GM12875 (cell line): Measurements from ENCODE around the gene AKT1S1.

Experiments used
- H3K4me3 ChIP-seq: one replicate; pipeline ENCODE4 v1.5.1; 2011; ENCODE audit warnings: low read depth, low read length, control low read depth
- TF ChIP-seq, protein P1 (sequence below): IDR thresholded peaks from 2 replicates; pipeline ENCODE4 v1.5.1; 2011; ENCODE audit warnings: low read depth, mild to moderate bottlenecking, control low read depth, inconsistent platforms, low read length, moderate library complexity, borderline replicate concordance; ENCODE audit not compliant: insufficient read depth

Gene AKT1S1

DNA sequence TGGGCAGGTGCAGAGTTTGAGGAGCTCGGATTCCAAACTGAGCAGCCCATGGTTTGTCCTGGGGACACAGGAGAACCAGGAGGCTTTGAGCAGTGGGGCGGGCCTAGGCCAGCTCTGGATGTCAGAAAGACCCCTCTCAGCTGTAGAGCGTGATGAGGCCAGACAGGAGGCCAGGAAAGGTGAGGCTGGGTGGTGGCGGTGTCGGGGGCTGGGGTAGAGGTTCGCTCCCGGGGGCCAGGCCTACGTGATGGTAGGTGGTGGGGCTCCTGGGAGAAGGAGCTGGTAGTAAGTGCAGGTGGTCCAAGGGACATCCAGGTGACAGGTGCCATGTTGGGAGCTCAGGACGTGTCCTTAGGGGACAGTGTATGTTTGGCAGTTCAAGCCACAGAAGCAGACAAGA lies 39.7 kb downstream of the AKT1S1 start:
- TF ChIP-seq, protein P1, sequence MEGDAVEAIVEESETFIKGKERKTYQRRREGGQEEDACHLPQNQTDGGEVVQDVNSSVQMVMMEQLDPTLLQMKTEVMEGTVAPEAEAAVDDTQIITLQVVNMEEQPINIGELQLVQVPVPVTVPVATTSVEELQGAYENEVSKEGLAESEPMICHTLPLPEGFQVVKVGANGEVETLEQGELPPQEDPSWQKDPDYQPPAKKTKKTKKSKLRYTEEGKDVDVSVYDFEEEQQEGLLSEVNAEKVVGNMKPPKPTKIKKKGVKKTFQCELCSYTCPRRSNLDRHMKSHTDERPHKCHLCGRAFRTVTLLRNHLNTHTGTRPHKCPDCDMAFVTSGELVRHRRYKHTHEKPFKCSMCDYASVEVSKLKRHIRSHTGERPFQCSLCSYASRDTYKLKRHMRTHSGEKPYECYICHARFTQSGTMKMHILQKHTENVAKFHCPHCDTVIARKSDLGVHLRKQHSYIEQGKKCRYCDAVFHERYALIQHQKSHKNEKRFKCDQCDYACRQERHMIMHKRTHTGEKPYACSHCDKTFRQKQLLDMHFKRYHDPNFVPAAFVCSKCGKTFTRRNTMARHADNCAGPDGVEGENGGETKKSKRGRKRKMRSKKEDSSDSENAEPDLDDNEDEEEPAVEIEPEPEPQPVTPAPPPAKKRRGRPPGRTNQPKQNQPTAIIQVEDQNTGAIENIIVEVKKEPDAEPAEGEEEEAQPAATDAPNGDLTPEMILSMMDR: no peak

DNA sequence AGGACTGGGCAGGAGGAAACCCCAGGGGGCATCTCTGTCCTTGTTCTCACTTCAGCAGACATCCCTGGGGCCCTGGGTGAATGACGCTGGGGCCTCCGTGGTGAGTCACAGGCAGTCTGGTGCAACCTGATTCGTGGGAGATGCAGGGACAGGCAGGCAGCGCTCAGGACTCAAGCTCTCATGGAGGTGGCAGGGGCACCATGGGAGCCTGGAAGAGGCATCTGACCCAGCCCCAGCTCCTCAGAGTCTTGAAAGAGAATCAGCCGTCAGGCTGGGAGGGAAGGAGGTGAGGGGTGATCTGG lies 40.2 kb downstream of the AKT1S1 start:
- TF ChIP-seq, protein P1: no peak
- H3K4me3 ChIP-seq: no peak overlapping the region

More for the DNA sequence above, 39.7 kb downstream of the AKT1S1 start:
- H3K4me3 ChIP-seq: no peak overlapping the region

DNA sequence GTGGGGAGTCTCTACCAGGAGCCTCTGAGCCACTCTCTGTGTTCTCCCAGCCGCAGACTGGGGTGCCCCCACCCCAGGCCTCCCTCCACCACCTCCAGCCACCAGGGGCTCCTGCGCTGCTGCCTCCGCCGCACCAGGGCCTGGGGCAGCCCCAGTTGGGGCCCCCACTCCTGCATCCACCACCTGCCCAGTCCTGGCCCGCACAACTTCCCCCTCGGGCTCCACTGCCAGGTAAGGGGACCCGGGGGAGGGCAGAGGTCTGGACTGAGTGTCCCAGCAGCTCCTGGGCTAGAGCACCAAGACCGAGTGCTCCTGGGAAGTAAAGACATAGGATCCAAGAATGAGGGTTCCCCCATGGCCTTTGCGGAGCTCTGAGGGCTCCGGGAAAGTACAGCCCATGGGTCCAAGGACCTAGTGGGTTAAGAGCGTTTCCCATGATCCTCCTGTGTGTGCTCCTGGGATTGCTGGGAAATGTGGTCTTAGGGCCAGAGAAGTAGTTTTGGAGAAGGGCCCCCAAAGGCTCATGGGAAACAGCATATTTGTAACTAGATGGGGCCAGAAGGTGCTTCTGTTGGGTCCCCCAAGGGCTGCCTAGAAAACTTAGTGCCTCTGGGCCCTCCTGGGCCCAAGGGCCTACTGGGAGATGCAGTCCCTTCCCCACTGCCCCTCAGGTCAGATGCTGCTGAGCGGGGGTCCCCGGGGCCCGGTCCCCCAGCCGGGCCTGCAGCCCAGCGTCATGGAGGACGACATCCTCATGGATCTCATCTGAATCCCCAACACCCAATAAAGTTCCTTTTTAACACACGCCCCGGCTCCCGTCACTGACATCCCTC lies 40.8 kb downstream of the AKT1S1 start:
- TF ChIP-seq, protein P1: no peak
- no peak overlapping the region for H3K4me3 ChIP-seq

DNA sequence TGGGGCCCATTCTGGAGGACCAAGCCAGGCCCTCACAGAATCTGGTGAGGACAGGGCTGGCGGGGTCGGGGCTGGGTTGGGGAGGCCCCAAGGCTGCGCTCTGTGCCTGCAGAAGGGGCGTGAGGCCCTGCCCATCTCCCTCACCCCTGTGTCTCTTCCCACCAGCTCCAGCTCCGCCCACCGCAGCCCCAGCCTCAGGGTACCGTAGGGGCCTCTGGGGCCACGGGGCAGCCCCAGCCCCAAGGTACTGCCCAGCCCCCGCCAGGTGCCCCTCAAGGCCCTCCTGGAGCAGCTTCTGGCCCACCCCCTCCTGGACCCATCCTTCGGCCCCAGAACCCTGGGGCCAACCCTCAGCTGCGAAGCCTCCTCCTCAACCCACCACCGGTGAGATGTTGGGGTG lies 41.6 kb downstream of the AKT1S1 start:
- TF ChIP-seq, protein P1: no peak
- no peak overlapping the region for H3K4me3 ChIP-seq

DNA sequence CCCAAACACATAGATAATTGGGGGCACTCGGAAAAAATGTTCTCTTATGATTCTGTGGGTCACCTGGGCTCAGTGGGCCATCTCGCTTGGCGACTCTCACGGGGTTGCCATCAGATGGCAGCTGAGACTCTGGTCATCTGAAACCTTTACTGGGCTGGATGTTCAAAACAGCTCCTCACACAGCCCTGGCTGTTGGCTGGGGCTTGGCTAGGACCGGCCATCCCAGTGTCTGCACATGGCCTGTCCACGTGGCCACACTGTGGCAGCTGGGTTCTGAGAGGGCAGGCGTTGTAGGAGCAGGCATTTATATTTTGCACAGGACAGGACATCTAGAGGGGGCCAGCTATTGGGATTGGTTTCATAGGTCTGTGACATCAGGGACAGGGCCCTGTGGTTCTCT lies 43.6 kb downstream of the AKT1S1 start:
- H3K4me3 ChIP-seq: no peak overlapping the region
- TF ChIP-seq, protein P1: no peak

DNA sequence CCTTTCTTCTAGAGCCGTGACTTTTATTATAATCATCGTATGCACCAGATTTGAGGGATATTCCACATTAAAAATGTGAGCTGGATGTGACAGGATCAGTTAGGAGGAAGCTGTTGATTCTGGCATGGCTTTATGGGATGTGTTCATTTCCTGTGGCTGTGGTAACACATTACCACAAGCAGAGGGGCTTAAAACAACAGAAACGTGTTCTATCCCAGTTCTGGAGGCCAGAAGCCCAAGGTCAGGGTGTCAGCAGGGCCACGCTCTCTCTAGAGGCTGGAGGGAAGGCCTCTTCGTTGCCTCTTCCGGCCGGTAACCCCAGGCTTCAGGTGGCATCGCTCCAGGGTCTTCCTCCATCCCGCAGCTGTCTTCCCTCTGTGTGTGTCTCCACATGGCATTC lies 44.6 kb downstream of the AKT1S1 start:
- H3K4me3 ChIP-seq: no peak overlapping the region
- TF ChIP-seq, protein P1: no peak

DNA sequence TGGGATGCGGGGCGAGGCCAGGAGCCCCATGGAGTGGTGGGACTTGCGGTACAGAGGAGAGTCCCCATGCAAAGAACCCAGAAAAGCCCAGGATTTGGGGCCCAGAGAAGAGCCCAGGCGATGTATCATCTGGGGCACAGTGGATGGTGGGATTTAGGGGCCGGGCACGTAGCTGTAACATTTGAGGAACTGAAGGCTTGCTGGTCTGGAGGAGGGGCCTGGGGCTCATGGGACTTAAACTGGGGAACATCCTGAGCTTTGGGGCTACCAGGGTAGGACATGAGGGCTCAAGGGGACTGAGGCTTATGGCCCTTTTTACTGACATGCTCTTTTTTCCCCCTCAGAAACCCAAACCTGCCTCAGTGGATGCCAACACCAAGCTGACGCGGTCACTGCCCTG lies 45.6 kb downstream of the AKT1S1 start:
- TF ChIP-seq, protein P1: no peak
- H3K4me3 ChIP-seq: no peak overlapping the region
